ENCODE results near the gene GORASP1. TPM values are rescaled to one million over a fixed set of nuclear protein-coding genes. Genes with fewer than 3 reads are reported as not detected.

The GORASP1 gene
- total RNA-seq, 4 donors from 2014 or later: 29.0 to 45.2 (median 34.4) TPM

- TF ChIP-seq CTCF (IDR thresholded peaks at IDR 0.05; ENCODE audit: low read depth): no peak
Observed at GRCh38 chr3:39139442-39139841, 32.0 kb upstream of the GORASP1 start.

GRCh38 chr3:39138804-39139415 lies 31.5 kb upstream of the GORASP1 start:
- no peak for TF ChIP-seq CTCF (IDR thresholded peaks at IDR 0.05; ENCODE audit: low read depth)

- no peak for TF ChIP-seq CTCF (IDR thresholded peaks at IDR 0.05; ENCODE audit: low read depth)
Observed at GRCh38 chr3:39137991-39138803, 30.8 kb upstream of the GORASP1 start.

GRCh38 chr3:39137435-39137936 lies 30.1 kb upstream of the GORASP1 start:
- no peak for TF ChIP-seq CTCF (IDR thresholded peaks at IDR 0.05; ENCODE audit: low read depth)

GRCh38 chr3:39136533-39137434 lies 29.4 kb upstream of the GORASP1 start:
- no peak for TF ChIP-seq CTCF (IDR thresholded peaks at IDR 0.05; ENCODE audit: low read depth)

- TF ChIP-seq CTCF (IDR thresholded peaks at IDR 0.05; ENCODE audit: low read depth): no peak
Observed at GRCh38 chr3:39135170-39135805, 27.9 kb upstream of the GORASP1 start.

Measured in subcutaneous adipose tissue (tissue), 4 donors.